HG02943 (cell line): ENCODE measurements around the gene C1orf232.

Source experiments
- ATAC-seq: cut with Tn5 transposase; IDR thresholded peaks from one replicate; pipeline ENCODE4 v1.9.1; 2021; ENCODE audit warnings: mild to moderate bottlenecking, low read depth, moderate library complexity; ENCODE audit not compliant: unreplicated experiment

The C1orf232 gene

GRCh38 chr1:26158271-26158907 lies 10.4 kb downstream of the C1orf232 start:
- no peak for ATAC-seq

- ATAC-seq = no peak
Measured at GRCh38 chr1:26156285-26157038, 12.3 kb downstream of the C1orf232 start.

DNA sequence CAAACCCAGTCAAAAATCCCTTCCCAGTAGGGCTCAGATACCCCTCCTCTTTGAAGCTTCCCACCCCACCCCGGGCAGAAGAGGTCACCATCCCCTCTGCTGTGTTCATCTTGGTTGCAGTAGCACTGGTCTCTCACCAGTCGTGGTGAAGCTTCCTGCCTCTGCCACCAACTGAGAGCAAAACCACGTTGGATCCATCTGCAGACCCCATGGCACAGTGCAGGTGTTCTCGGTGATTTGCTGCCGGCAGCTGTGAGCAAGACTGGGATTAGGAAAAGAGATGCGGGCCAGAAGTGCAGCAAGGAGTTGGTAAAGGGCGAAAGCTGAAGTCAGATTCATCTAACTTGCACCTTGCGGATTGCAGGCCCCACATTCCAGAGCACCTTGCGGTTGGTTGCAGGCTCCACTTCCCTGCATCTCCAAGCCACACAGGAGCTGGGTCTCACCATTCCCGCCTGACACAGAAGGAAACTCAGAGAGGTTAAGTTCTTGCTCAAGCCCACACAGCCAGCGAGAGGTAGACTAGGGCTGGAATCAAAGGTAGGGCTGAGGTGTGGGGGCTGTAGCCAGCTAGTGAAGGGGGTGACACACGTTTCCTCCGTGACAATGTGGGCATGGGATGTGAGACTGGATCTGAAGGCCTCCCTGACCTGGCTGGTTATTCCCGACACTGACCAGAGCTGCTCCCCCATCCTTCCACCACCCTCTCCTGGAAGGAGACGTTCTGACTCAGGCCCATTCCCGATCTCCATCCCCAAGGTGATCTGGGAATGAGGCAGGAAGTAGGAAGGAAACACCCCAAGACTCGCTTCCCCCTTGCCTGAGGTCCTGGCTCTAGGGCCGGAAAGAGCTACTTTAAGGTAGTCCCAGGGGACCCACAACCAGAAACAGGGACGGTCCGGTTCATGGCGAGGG lies 13.1 kb downstream of the C1orf232 start:
- ATAC-seq = no peak

- no peak for ATAC-seq
Measured at GRCh38 chr1:26154750-26155149, 14.0 kb downstream of the C1orf232 start.

- no peak for ATAC-seq
Measured at GRCh38 chr1:26153966-26154532, 14.7 kb downstream of the C1orf232 start.

GRCh38 chr1:26148887-26149286 lies 19.9 kb downstream of the C1orf232 start:
- ATAC-seq = no peak

DNA sequence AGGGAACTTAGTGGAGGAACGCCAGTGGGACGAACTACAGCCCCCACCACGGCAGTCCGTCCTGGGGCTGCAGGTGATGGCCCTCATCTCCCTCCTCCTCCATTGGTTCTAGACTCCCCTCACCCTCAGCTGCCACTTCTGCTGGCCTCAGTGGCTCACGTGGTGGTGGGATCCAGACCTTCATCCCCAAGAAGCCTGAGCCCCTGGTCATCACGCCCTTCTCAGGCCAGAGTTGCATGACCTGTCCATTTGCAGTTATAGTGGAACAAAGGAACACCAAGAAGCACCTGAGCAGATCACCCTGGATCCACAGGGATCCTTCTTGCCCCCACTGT lies 22.8 kb downstream of the C1orf232 start:
- ATAC-seq = no peak

GRCh38 chr1:26145041-26145959 lies 23.5 kb downstream of the C1orf232 start:
- no peak for ATAC-seq

DNA sequence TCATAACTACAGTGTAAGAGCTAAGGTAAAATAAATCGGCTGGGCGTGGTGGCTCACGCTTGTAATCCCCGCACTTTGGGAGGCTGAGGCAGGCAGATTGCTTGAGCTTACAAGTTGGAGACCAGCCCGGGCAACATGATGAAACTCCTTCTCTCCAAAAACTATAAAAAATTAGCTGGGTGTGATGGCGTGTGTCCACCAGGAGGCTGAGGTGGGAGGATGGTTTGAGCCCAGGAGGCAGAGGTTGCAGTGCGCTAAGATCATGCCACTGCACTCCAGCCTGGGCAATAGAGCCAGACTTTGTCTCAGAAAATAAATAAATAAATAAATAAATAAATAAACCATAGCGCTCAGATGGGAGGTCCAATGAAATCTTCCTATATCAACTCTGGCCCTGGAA lies 26.6 kb downstream of the C1orf232 start:
- no peak for ATAC-seq

- no peak for ATAC-seq
Measured at GRCh38 chr1:26138974-26139558, 29.7 kb downstream of the C1orf232 start.

GRCh38 chr1:26134466-26134865 lies 34.3 kb downstream of the C1orf232 start:
- no peak for ATAC-seq

GRCh38 chr1:26132834-26133167 lies 36.0 kb downstream of the C1orf232 start:
- ATAC-seq = no peak

GRCh38 chr1:26132128-26132833 lies 36.5 kb downstream of the C1orf232 start:
- ATAC-seq = no peak

GRCh38 chr1:26130695-26131094 lies 38.1 kb downstream of the C1orf232 start:
- ATAC-seq = no peak

DNA sequence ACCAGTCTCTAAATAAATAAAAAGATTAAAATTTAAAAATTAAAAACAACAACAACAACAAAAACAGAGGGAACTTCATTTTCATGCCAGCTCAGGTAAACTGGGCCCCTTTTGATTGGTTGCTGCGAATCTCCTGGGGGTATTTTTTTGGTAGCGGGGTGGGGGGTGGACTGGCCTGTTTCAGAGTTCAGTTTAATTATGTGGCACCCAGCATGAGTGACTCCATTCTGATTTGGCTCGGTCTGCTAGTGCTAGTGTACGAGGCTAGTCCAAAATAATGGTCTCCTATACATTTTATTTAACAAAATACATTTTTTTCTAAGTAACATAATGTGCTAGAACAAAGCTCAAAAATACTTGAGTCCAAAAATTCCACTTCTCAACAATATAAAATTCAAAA lies 39.0 kb downstream of the C1orf232 start:
- ATAC-seq = no peak

DNA sequence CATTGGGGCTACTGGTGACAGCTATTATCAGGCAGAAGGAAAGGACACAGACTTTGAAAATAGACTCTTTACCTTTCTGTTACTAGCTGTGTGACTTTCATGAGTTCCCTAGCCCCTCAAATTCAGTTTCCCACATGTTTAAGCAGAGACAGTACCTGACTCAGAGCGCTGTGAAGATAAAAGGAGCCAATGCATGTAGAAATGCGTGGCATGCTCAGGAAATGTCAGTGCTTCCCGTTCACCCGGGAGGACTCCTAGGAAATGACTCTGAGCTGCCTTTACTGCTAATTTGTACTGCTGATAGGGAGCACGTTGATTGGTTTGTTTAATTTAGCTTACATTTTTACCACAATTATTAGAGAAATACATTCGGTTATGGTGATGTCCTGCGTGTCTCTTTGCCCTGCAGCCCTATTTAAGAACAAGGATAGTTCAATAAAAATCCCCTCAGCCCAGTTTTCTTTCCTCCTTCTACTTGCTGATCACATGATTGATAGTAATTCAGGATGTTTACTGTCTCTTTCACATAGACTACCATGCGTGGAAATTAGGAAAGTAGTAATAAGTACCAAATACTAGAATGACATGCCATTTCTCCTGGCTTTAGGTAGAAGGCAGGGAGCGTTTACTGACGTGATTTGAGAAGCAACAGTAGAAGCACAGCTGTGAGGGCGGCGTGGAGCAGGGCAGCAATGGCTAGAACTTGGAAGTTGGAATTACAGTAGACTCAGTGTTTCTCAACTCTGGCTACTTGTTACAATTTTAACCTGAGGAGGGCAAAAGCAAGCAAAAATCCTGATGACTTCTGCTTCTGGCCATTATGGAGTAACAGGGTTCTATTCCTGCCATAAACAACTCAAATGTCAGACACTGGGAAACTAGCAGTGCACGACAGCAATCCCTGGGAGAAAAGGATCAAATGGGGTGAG lies 41.3 kb downstream of the C1orf232 start:
- no peak for ATAC-seq

DNA sequence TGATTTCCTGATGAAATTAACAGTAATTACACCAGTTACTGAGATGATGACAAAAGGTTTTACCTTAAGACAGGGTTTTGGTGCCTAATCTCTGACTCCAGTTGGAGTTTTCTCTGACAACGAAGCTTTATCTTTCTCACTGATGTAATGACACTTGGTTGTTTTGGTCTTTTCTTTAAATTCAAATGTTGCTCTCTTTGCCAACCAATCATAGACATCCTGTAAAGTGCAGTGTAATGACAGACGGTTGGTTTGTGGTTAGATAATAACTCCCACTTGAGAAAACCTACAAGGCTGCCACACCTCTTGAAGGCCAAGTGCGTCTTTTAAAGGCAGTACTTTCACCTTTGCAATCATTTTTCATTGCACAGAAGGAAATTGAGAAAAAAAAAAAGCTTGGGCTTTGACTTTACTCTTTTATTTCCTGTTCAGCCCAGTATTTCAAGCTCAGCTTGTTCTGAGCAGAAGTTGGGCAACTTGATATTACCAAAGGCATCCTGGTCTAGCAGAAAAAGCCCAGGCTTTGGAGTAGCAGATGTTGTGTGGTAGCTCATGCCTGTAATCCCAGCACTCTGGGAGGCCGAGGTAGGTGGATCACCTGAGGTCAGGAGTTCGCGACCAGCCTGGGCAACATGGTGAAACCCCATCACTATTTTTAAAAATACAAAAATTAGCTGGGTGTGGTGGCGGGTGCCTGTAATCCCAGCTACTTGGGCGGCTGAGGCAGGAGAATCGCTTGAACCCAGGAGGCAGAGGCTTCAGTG lies 42.3 kb downstream of the C1orf232 start:
- no peak for ATAC-seq
